Measurements from ENCODE around the gene PPT2. TPM values are rescaled to one million over a fixed set of nuclear protein-coding genes. Genes with fewer than 3 reads are reported as not detected.
"Not testable (repeated sequence)": the region's sequence is repeated elsewhere in the genome, so short reads cannot be mapped to it uniquely, and the experiment has no call there.

The PPT2 gene
- total RNA-seq, 1 experiment from 2014 or later = 120 TPM

- Histone ChIP-seq H3K9me3 (replicated peaks) (no peaks in the 10 kb centered on the region), H3K36me3 (peaks cover 4% of the 10 kb centered on the region; the same call in 1 of the 2 replicates), H3K4me3 (no peak overlapping the region), H3K27me3 (no peaks in the 10 kb centered on the region), H3K4me1 (no peaks in the 10 kb centered on the region), H3K27ac (no peak overlapping the region)
- no peak for DNase-seq
Observed at GRCh38 chr6:32183030-32183429, 29.1 kb downstream of the PPT2 start.

GRCh38 chr6:32183483-32184083 is 29.6 kb downstream of the PPT2 start:
- no peaks in the 10 kb centered on the region for H3K9me3 ChIP-seq (replicated peaks)
- DNase-seq = no peak
- no peak overlapping the region for H3K4me3 ChIP-seq
- peaks cover 4% of the 10 kb centered on the region; the same call in 1 of the 2 replicates for H3K36me3 ChIP-seq
- no peak overlapping the region for H3K27ac ChIP-seq
- H3K4me1 ChIP-seq = peaks cover 2% of the 10 kb centered on the region; the same call in 1 of the 2 replicates
- H3K27me3 ChIP-seq = no peaks in the 10 kb centered on the region

- Histone ChIP-seq H3K4me1 (peaks cover 4% of the 10 kb centered on the region; the same call in 1 of the 2 replicates), H3K27me3 (no peaks in the 10 kb centered on the region), H3K4me3 (no peak within 1 kb of the TSS), H3K36me3 (peaks cover 4% of the 10 kb centered on the region; the same call in 1 of the 2 replicates), H3K9me3 (replicated peaks) (no peaks in the 10 kb centered on the region), H3K27ac (no peak within 1 kb of the TSS)
- DNase-seq = no peak
Observed at GRCh38 chr6:32184084-32184640, 30.2 kb downstream of the PPT2 start, which contains the start of gene AGER. AGER (minus strand) TSS chr6:32184253; CDS start chr6:32184222, 31 bp downstream.

GRCh38 chr6:32185681-32186131 is 31.8 kb downstream of the PPT2 start:
- not testable (repeated sequence) for H3K36me3 ChIP-seq; H3K4me3 ChIP-seq; H3K27me3 ChIP-seq; H3K27ac ChIP-seq; H3K4me1 ChIP-seq; H3K9me3 ChIP-seq (replicated peaks)
- peak; percentile 75 to 80 for DNase-seq

- H3K4me3 ChIP-seq; H3K27ac ChIP-seq; DNase-seq; H3K36me3 ChIP-seq; H3K4me1 ChIP-seq; H3K9me3 ChIP-seq (replicated peaks); H3K27me3 ChIP-seq: not testable (repeated sequence)
Observed at GRCh38 chr6:32186151-32186840, 32.4 kb downstream of the PPT2 start.

GRCh38 chr6:32187009-32187709 is 33.2 kb downstream of the PPT2 start:
- Histone ChIP-seq H3K9me3 (replicated peaks) (no peaks in the 10 kb centered on the region), H3K27ac (no peak overlapping the region), H3K4me3 (no peak overlapping the region), H3K4me1 (peaks cover 7% of the 10 kb centered on the region; the same call in 1 of the 2 replicates), H3K27me3 (no peaks in the 10 kb centered on the region), H3K36me3 (peaks cover 4% of the 10 kb centered on the region; the same call in 1 of the 2 replicates)
- DNase-seq = no peak

GRCh38 chr6:32187725-32188380 is 33.9 kb downstream of the PPT2 start:
- H3K9me3 ChIP-seq (replicated peaks); DNase-seq; H3K27ac ChIP-seq; H3K36me3 ChIP-seq; H3K27me3 ChIP-seq; H3K4me1 ChIP-seq: not testable (repeated sequence)
- H3K4me3 ChIP-seq = peak overlapping the region; percentile 68; the same call in 1 of the 2 replicates

- H3K36me3 ChIP-seq = peaks cover 4% of the 10 kb centered on the region; the same call in 1 of the 2 replicates
- no peaks in the 10 kb centered on the region for H3K9me3 ChIP-seq (replicated peaks)
- no peaks in the 10 kb centered on the region for H3K27me3 ChIP-seq
- H3K4me1 ChIP-seq = peaks cover 10% of the 10 kb centered on the region
- H3K27ac ChIP-seq = no peak overlapping the region
- H3K4me3 ChIP-seq = peak overlapping the region; percentile 68
- DNase-seq = peak; percentile 25 to 29
Observed at GRCh38 chr6:32188381-32189068, 34.6 kb downstream of the PPT2 start.

GRCh38 chr6:32189069-32189741 is 35.3 kb downstream of the PPT2 start:
- Histone ChIP-seq H3K4me1 (peaks cover 10% of the 10 kb centered on the region), H3K4me3 (peak overlapping the region; percentile 68), H3K27ac (peak overlapping the region; percentile 60; the same call in 1 of the 2 replicates), H3K27me3 (no peaks in the 10 kb centered on the region), H3K36me3 (peaks cover 4% of the 10 kb centered on the region; the same call in 1 of the 2 replicates), H3K9me3 (replicated peaks) (no peaks in the 10 kb centered on the region)
- DNase-seq = no peak

- no peak for DNase-seq
- Histone ChIP-seq H3K9me3 (replicated peaks) (no peaks in the 10 kb centered on the region), H3K4me1 (peaks cover 10% of the 10 kb centered on the region), H3K27ac (peak overlapping the region; percentile 60; the same call in 1 of the 2 replicates), H3K4me3 (peak overlapping the region; percentile 68), H3K27me3 (no peaks in the 10 kb centered on the region), H3K36me3 (peaks cover 4% of the 10 kb centered on the region; the same call in 1 of the 2 replicates)
Observed at GRCh38 chr6:32189742-32190053, 35.8 kb downstream of the PPT2 start.

- DNase-seq = peak; percentile 87 to 88
- Histone ChIP-seq H3K9me3 (replicated peaks) (no peaks in the 10 kb centered on the region), H3K27me3 (no peaks in the 10 kb centered on the region), H3K27ac (peak within 1 kb of the TSS; percentile 60), H3K4me3 (peak within 1 kb of the TSS; percentile 68), H3K4me1 (peaks cover 10% of the 10 kb centered on the region), H3K36me3 (peaks cover 4% of the 10 kb centered on the region; the same call in 1 of the 2 replicates)
Observed at GRCh38 chr6:32190054-32190851, 36.3 kb downstream of the PPT2 start, which contains the start of gene PBX2. PBX2 (minus strand) TSS chr6:32190202; CDS start chr6:32189915, 287 bp downstream.

- Histone ChIP-seq H3K4me3 (no peak overlapping the region), H3K36me3 (peaks cover 4% of the 10 kb centered on the region; the same call in 1 of the 2 replicates), H3K27ac (no peak overlapping the region), H3K9me3 (replicated peaks) (no peaks in the 10 kb centered on the region), H3K4me1 (peaks cover 10% of the 10 kb centered on the region), H3K27me3 (no peaks in the 10 kb centered on the region)
- DNase-seq = no peak
Observed at GRCh38 chr6:32190911-32191677, 37.2 kb downstream of the PPT2 start.

Data from SJCRH30 (cell line).